G401.6 (cell line): Measurements from ENCODE around the gene RAC3.

ENCODE experiments used
- FAIRE-seq: peaks from 2 replicates; lab custom pipeline; 2012; peaks lifted over from hg19 to GRCh38; lab: Jason Lieb, UNC

The RAC3 gene

DNA sequence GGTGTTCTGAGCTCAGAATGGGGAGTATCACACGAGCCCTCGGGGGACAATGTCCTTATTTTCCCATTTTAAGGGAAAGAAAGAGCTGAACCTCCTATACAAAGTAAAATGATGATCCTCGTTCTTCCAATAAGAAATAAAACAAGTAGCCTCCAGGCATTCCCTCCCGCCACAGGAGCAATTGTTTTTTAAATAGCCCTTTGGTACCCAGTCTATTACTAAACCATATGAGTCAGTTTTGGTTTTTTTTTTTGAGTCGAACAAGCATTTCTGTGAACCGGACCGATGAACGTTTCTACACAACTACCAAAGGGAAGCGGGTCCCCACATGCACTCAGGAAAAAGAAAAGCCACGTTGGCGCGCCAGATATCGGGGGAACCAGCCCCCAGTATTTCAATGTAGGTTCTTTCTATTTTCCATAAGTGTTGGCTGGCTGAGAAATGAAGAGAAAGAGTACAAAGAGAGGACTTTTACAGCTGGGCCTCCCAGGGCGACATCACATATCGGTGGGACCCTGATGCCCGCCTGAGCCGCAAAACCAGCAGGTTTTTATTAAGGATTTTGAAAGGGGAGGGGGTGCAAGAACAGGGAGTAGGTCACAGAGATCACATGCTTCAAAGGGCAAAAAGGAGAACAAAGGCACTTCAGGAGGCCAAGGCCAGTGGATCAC lies 9.8 kb downstream of the RAC3 start:
- no peak for FAIRE-seq

DNA sequence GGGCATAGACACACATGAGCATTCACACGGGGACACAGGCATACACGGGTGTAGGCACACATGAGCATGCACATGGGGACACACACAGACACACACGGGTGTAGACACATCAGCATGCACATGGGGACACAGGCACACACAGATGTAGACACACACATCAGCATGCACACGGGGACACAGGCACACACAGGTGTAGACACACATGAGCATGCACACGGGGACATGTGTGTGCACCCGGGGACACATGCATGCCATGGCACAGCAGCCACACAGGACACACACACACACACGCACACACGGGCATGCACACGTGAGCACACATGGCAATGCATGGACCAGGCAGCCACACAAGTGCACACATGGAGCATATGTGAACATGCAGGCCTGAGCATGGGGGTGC lies 11.2 kb downstream of the RAC3 start:
- FAIRE-seq: no peak

DNA sequence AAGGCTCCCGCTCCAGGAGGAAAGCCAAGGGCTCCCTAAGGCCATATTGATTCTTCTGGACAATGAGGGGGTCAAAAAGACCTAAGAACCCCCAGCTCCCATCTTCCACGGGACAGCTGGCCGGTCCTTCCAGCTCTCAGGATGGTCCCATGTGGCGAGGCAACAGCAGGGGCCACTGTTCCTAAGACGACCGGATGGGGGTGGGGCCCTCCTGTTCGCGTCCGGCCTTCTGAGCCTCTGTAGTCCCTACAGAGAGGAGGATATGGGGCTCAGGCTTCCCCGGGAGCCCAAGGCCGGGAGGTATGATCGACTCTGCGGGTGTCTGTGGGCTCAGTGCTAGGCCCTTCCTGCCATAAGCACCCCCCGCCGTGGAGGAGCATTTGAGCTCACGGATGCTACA lies 12.0 kb downstream of the RAC3 start:
- no peak for FAIRE-seq

DNA sequence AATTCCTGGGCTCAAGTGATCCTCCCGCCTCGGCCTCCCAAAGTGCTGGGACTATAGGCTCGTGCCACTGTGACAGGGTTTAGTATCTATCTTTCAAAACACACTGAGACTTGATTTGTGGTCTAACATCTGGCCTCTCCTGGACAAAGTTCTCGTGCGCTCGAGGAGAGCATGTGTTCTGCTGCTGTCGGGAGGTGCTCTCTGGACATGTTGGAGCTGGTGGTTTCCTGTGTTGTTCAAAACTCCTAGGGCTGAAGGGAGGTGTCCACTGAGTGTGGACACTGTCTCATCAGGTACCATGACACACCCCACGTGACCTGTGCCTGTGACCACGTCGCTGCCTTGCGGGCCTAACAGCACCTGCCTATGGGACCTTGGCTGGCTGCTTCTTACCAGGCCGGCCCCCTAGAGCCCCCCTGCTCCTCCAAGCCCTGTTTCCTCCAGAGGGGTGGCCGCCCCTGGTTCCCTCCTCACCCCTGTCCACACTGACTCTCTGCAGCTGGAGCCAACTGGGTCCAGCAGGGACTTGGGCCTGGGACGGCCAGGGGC lies 14.5 kb downstream of the RAC3 start:
- no peak for FAIRE-seq

DNA sequence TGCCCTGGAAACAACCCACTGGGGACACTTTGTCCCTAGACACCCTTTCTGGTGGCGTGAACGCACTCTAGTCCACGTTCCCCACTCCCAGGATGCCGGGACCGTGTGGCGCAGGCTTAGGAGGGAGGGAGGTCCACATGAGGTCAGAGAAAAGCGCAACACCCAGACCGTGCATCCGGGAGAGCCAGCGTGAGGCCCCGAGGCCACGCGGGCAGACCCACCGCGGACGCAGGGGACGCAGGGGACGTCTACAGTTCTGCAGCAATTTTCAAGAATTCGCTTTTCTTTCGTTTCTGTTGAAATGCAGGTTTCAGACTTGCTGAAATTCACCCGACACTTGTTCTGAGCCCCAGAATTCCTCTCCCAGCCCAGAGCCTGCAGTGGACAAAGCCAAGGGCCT lies 15.4 kb downstream of the RAC3 start:
- no peak for FAIRE-seq

GRCh38 chr17:82047379-82047778 lies 15.9 kb downstream of the RAC3 start:
- no peak for FAIRE-seq

DNA sequence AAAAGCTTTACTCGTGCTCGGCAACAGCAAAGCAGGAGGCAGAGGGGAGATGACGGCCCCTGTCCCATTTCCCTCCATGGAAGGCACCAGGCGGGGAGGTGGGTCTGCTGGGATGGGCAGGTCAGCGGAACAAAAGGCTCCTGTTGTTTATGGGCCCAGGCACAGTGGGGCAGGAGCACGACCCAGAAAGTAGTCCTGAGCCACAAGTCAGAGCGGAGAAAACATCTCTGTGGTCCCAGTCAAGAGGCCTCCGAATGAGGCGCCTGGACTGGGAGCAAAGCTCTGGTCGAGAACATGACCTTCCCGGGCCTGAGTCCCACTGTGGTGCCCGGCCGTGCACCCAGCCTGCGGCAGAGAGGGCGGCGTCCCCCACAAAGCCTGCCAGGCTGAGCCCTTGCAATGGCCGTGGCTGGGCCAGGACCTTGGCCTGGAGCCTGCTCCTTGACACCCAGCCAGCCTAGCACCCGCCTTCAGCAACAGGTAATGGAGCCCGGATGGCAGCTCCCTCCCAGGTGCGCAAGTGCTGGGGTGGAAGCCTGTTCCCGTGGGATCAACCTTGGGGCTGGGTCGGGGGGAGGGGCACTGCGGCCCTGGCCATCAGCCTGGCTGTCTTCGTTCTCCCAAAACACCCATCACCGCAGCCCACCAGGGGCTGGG lies 16.6 kb downstream of the RAC3 start:
- FAIRE-seq: no peak

DNA sequence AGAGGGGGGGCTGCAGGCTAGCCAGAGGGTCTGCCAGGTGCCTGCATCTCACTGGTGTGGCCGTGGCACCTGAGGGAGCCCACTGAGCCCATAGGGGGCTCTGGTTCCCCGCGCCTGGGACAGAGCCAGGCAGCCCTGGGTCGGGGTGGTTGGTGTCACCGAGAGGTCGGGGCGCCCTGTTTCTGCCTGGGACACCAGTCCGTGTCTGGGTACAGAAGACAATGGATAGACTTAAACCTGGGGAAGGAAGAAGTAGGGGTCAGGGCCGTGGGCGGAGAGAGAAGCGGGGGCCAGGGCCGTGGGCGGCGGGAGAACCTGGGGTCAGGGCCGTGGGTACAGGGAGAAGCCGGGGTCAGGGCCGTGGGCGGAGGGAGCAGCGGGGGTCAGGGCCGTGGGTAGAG lies 17.1 kb downstream of the RAC3 start:
- FAIRE-seq: no peak

DNA sequence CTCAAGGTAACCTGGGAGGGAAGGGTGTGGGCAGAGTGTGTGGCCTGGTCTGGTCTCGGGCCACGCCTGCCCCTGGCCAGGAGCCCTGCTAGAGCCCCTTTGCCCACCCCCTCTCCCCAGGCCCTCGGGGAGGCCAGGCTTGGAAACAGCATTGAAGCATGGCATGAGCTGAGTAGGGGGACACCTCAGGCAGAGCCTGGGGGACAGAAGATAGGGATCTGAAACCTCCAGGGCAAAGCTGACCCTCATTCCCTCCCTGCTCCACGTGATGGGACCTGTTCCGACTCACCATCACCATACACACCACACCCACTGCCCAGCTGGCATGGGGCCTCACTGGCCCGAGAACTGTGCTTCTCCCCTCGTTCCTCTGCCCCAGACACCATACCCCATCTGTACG lies 17.6 kb downstream of the RAC3 start:
- FAIRE-seq: no peak

- FAIRE-seq: no peak
Measured at GRCh38 chr17:82049521-82049971, 18.1 kb downstream of the RAC3 start.

DNA sequence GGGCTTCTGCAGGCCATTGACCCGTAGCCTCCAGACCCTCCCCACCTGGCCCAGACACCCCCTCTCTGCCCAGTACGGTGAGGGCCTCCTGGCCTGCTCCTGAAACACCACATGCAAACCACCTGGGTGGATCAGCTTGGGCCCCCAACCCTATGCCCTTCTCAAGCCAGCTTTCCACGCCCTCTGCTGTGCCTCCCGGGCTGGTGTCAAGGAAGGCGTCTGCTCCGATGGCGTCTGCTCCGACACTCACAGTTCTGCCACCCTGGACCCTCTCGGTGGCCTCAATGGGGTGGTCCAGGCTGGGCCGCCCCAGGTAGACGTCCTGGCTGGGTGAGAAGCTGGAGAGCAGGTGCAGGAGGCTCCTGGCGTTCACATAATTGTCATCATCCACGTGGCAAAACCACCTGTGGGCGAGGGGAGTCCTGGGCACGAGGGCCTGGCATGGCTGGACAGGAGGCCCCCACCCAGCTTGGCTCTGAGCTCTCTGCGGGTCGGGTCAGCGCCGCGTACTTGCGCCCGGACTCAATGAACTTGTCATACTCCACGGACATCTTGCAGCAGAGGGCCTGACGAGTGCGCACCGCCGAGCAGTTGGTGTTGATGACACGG lies 18.8 kb downstream of the RAC3 start:
- FAIRE-seq: no peak

DNA sequence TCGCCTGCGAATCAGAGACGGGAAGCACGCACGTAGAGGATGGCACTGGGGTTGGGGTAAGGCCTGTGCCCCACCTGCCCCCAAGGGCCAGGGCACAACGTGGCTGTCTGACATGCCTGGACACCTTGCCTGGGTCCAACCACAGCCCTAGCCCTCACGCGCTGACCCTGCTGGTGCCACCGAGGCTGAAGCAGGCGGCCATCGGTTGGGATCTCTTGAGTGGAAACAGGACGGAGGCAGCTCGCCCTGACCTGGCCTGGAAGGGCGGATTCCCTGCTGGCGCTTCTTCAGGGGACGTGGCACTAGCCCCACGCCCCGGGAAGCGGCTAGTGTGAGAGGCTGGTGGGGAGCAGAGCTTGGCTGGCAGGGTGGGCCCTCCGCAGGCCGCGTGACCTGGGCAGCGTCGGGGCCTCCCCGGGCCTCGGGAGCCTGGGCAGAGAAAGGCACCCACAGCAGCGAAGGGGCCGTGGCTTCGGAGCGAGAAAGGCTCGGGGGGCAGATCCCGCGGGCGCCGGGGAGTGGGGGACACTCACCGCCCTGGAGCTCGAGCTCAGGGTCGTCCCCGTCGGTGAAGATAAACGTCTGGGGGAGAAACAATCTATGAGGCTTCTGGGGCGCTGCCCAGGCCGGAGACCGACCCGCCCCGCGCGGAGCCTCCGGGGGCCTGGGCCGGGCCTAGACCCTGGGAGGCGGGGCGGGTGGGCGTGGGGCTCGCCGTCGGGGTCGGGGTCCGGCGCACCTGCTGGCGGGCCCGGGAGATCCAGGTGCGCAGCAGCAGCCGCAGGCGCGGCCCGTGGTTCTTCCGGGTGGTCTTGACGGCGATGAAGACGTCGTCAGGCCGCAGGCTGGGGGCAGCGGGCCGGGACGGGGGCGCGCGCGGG lies 19.5 kb downstream of the RAC3 start:
- FAIRE-seq: no peak

DNA sequence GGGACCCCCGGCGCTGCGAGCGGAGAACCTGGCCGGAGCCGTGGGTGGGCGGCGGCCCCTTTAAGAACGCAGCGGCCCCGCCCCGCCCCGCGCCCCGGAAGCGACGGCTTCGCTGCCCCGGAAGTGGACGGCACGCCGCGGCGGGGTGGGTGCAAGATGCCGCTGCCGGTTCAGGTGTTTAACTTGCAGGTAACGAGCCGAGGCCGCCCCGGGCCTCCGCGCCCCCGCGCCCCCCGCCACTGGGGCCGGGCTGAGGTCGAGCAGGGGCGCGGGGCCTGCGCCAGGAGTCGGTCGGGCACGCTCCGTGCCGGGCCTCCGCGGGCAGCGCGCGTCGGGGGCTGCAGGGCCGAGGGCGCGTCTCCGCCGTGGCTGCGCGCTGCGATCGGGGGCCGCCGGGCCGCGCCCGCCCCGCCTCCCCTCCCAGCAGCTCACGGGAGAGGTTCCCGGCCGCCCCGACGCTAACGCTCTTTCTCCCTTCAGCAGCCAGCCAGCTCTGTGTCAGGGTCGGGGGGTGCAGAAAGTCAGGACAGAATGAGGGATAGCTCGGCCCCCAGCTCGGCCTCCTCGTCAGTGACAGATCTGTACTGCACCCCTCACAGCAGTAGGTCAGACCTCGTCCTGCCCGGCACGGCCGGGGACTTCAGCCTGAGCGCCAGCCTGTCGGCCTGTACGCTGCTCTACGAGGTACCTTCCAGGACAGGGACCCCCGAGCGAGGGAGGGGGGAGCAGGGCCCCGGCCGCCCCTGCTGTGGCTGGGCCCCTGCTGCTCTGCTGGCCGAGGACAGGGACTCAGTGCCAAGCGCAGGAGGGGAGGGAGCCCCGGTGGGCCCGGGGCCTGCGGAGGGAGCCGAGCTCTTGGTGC lies 20.5 kb downstream of the RAC3 start, which contains the start of the genes GPS1 and RFNG:
TSS of gene GPS1 (plus strand) at position 123 of the 862 bp plus-strand sequence. CDS start at position 157, 34 bp downstream.
TSS of gene RFNG (minus strand) at position 36 of the 862 bp plus-strand sequence. CDS start 45 bp downstream, outside the sequence.
- FAIRE-seq: no peak

- FAIRE-seq: no peak
Measured at GRCh38 chr17:82052638-82053059, 21.2 kb downstream of the RAC3 start.

GRCh38 chr17:82053130-82053529 lies 21.7 kb downstream of the RAC3 start:
- no peak for FAIRE-seq

DNA sequence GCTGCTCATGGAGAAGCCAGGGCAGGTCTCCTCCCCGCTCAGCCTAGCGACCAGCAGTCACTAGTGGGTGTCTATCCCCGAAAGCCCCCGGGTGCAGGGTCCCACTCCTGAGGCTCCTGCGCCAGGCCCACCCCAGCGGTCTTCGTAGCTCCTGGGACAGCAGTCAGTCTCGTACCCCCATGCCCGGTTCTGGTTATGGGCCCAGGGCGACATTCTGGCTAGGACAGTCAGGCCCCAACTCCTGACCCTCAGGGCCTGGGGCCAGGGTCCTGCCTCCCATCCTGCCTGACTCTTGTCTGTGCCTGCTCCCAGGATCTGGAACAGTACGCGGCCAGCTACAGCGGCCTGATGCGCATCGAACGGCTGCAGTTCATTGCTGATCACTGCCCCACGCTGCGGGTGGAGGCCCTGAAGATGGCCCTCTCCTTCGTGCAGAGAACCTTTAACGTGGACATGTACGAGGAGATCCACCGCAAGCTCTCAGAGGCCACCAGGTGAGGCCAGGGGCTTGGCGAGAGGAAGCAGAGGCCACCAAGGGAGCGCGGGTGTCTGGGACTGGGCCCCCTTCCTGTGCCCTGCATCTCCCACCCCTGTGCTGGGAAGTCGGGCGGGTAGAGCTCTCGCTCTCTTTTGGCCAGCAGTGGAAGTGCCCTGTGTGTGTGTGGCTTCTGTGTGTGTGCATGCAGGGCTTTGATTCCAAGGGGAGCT lies 22.2 kb downstream of the RAC3 start:
- FAIRE-seq: no peak

DNA sequence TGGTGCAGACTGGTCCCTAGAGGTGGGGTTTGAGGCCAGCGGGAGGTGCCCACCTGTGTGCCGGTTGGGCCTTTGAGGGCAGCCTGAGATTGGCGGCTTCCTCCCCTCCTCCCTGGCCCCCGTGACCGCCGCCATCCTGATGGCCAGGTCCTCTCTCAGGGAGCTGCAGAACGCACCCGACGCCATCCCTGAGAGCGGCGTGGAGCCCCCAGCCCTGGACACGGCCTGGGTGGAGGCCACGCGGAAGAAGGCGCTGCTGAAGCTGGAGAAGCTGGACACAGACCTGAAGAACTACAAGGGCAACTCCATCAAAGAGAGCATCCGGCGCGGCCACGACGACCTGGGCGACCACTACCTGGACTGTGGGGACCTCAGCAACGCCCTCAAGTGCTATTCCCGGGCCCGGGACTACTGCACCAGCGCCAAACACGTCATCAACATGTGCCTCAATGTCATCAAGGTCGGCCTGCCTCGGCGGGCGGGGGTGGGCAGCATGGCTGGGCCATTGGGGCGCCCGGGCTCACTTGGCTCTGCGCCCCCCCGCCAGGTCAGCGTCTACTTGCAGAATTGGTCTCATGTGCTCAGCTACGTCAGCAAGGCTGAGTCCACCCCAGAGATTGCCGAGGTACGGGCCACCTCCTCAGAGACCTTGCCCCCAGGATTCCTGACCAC lies 23.0 kb downstream of the RAC3 start:
- FAIRE-seq: no peak

DNA sequence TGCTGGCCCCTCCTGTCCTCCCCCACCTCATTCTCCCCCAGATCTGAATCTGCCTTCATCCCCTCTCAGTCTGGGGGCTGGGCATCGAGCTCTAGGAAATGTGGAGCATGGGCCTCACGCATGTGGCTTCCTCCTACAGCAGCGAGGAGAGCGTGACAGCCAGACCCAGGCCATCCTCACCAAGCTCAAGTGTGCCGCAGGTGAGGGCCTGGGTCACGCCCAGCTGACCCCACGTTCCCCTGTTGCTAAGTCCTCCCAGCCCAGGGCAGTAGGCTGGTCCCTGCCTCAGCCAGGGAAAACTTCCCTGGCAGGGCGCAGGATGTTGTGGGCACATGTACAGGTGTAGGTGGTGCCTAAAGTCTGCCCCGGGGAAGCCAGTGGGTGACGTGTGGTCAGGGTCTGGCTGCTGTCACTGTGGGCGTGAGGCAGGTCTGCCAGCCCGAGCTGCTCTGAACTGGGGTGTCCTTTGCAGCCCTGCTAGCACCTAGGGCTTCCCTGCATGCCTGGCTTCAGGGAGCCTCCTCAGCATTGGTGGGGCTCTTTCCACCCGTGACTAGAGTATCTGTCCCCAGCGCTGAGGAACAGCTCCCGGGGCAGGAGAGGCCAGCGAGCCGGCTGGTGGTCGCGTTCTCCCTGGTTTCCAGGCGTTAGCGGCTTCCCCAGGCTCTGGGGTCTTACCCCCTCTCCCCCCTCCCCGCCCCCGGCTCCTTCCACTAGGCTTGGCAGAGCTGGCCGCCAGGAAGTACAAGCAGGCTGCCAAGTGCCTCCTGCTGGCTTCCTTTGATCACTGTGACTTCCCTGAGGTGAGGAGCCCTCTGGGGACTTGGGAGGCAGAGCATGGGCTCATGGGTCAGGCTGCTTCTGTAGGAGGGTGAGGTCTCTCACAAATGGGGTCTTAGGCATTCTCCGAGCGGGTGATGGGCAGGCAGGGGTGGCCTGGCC lies 23.8 kb downstream of the RAC3 start:
- no peak for FAIRE-seq
